Naive thymus-derived CD4-positive, alpha-beta T cell (primary cell): Measurements from ENCODE around the gene NIPAL3. TPM values are rescaled to one million over a fixed set of nuclear protein-coding genes. Genes with fewer than 3 reads are reported as not detected.
A peak's percentile ranks its signal among the peaks of the same experiment; 100 is the strongest.
"Not testable (repeated sequence)": the region's sequence is repeated elsewhere in the genome, so short reads cannot be mapped to it uniquely, and the experiment has no call there.

Source experiments
- ATAC-seq: fragments of 150-1000 bp; cut with Tn5 transposase; 2 replicates; pipeline ENCODE4 v1.10.0; 2021; ENCODE audit warnings: mild to moderate bottlenecking, moderate library complexity
- CTCF ChIA-PET: fragments of 350-600 bp; sonication (Branson Sonifier 250); formaldehyde crosslinking; loops from one replicate; lab custom pipeline; 2021; ENCODE audit warnings: antibody characterized with exemption; lab: Charles Lee
- POLR2A ChIA-PET: fragments of 350-600 bp; sonication (Branson Sonifier 250); formaldehyde crosslinking; loops from one replicate; lab custom pipeline; 2021; ENCODE audit warnings: antibody characterized with exemption, inconsistent platforms; lab: Charles Lee
- DNase-seq, 9 donors: peaks; one replicate each; pipeline versions ENCODE4 v3.0.0 to v3.0.0-alpha.2; 2020 to 2022; ENCODE audit warnings: mixed read lengths in 1 of 9
- H3K27ac ChIP-seq: one replicate; pipeline ENCODE4 v1.7.0; 2013; ENCODE audit warnings: mild to moderate bottlenecking, low read depth, low read length, moderate library complexity
- H3K27me3 ChIP-seq, 2 donors: one replicate each; pipeline ENCODE4 v1.7.0; 2013; ENCODE audit warnings: low read length in 2 of 2, mild to moderate bottlenecking in 2 of 2, moderate library complexity in 2 of 2; ENCODE audit not compliant: control insufficient read depth in 2 of 2, insufficient read depth in 2 of 2
- H3K36me3 ChIP-seq, 3 experiments: 1 replicate in 2 of 3; 2 replicates in 1 of 3; pipeline ENCODE4 v1.7.0; 2013; ENCODE audit warnings: low read length in 3 of 3, mild to moderate bottlenecking in 3 of 3, moderate library complexity in 1 of 3; ENCODE audit not compliant: insufficient read depth in 3 of 3, control insufficient read depth in 2 of 3
- H3K4me1 ChIP-seq, 2 donors: one replicate each; pipeline ENCODE4 v1.7.0; 2013; ENCODE audit warnings: low read length in 2 of 2, mild to moderate bottlenecking in 2 of 2, moderate library complexity in 1 of 2; ENCODE audit not compliant: control insufficient read depth in 2 of 2, insufficient read depth in 2 of 2
- H3K4me3 ChIP-seq: 2 replicates; pipeline ENCODE4 v1.7.0; 2013; ENCODE audit warnings: mild to moderate bottlenecking, low read length
- H3K9me3 ChIP-seq, 3 experiments: 1 replicate in 2 of 3; 2 replicates in 1 of 3; pipeline ENCODE4 v1.7.0; 2013; ENCODE audit warnings: low read length in 3 of 3; ENCODE audit not compliant: control insufficient read depth in 2 of 3
- H3K27ac Mint-ChIP-seq, 9 donors: one replicate each; pipeline ENCODE4 v1.8.0; 2020 to 2022; ENCODE audit warnings: mixed read lengths in 9 of 9, mild to moderate bottlenecking in 8 of 9, moderate library complexity in 5 of 9, inconsistent platforms in 2 of 9
- H3K27me3 Mint-ChIP-seq, 5 donors: one replicate each; pipeline ENCODE4 v1.8.0; 2021 to 2022; ENCODE audit warnings: mixed read lengths in 5 of 5, mild to moderate bottlenecking in 1 of 5
- H3K36me3 Mint-ChIP-seq, 5 donors: one replicate each; pipeline ENCODE4 v1.8.0; 2020 to 2022; ENCODE audit warnings: mixed read lengths in 5 of 5, mild to moderate bottlenecking in 3 of 5, inconsistent platforms in 1 of 5
- H3K4me1 Mint-ChIP-seq, 7 donors: one replicate each; pipeline ENCODE4 v1.8.0; 2020 to 2022; ENCODE audit warnings: mixed read lengths in 7 of 7, mild to moderate bottlenecking in 3 of 7, inconsistent platforms in 1 of 7
- H3K4me3 Mint-ChIP-seq, 10 donors: one replicate each; pipeline ENCODE4 v1.8.0; 2020 to 2022; ENCODE audit warnings: mild to moderate bottlenecking in 10 of 10, mixed read lengths in 10 of 10, moderate library complexity in 6 of 10, inconsistent platforms in 2 of 10
- H3K9me3 Mint-ChIP-seq, 11 donors: one replicate each; pipeline ENCODE4 v1.8.0; 2020 to 2022; ENCODE audit warnings: mixed read lengths in 11 of 11, mild to moderate bottlenecking in 4 of 11, inconsistent platforms in 1 of 11, moderate library complexity in 1 of 11
- intact Hi-C, 2 donors: fragments of 100-400 bp; cut with micrococcal nuclease; formaldehyde crosslinking; loops; one replicate each; pipeline ENCODE4 v1.15.1; 2023
- polyA plus RNA-seq, 2 donors: library from polyadenylated mRNA; unstranded; fragments of 300-500 nt; fragmentation: Illumina TruSeq; gene quantifications; one replicate each; pipeline ENCODE4 v1.2.3, GENCODE V29; 2021
- total RNA-seq, 6 experiments: library from RNA in 5 of 6; stranded (reverse) in 5 of 6; gene quantifications; 1 replicate in 5 of 6; 2 replicates in 1 of 6; pipeline ENCODE4 v1.2.3 and lab custom pipeline; 2021 to 2026

The NIPAL3 gene
- total and polyA plus RNA-seq, 7 experiments from 2014 or later = 35.5 to 127 (median 63.7) TPM

DNA sequence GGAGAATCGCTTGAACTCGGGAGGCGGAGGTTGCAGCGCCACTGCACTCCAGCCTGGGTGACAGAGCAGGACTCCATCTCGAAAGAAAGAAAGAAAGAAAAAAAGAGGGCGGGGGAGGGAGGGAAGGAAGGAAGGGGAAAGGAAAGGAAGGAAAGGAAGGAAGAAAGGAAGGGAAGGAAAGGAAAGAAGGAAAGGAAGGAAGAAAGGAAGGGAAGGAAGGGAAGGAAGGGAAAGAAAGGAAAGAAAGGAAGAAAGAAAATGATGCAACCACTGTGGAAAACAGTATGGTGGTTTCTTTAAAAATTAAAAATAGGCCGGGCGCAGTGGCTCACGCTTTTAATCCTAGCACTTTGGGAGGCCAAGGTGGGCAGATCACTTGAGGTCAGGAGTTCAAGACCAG lies 71.9 kb downstream of the NIPAL3 start:
- POLR2A ChIA-PET = interaction anchor here (1.0 to 21.4 kb wide), 4 partner anchors 16 to 299 kb away, joined by 3 to 929 read pairs (median 14); partner anchors contain the start of gene RCAN3
- H3K36me3 ChIP-seq = no peaks in the 10 kb centered on the region
- peak overlapping the region in 6 of 10 donors; percentile 34 to 82 (median 74) for H3K4me3 Mint-ChIP-seq
- peaks cover 0 to 2% (median 0%) of the 10 kb centered on the region in 11 donors for H3K9me3 Mint-ChIP-seq
- H3K27me3 ChIP-seq = no peaks in the 10 kb centered on the region
- ATAC-seq (no peak), DNase-seq (no peak)
- peaks cover 0 to 3% (median 0%) of the 10 kb centered on the region in 3 experiments for H3K9me3 ChIP-seq
- CTCF ChIA-PET = interaction anchor here (1.8 to 4.1 kb wide), 5 partner anchors 13 to 72 kb away, joined by 4 to 38 read pairs (median 13); partner anchors contain the start of genes NIPAL3 and RCAN3
- H3K4me1 ChIP-seq = peaks cover 42 to 72% of the 10 kb centered on the region in 2 donors
- H3K36me3 Mint-ChIP-seq = peaks cover 3 to 35% (median 9%) of the 10 kb centered on the region in 5 donors
- peak overlapping the region; percentile 93 to 99 (median 97) for H3K27ac Mint-ChIP-seq
- peaks cover 46 to 90% (median 76%) of the 10 kb centered on the region in 7 donors for H3K4me1 Mint-ChIP-seq
- H3K27ac ChIP-seq = peak overlapping the region; percentile 76
- intact Hi-C loops = no loop called here
- H3K27me3 Mint-ChIP-seq = no peaks in the 10 kb centered on the region
- H3K4me3 ChIP-seq = no peak overlapping the region

DNA sequence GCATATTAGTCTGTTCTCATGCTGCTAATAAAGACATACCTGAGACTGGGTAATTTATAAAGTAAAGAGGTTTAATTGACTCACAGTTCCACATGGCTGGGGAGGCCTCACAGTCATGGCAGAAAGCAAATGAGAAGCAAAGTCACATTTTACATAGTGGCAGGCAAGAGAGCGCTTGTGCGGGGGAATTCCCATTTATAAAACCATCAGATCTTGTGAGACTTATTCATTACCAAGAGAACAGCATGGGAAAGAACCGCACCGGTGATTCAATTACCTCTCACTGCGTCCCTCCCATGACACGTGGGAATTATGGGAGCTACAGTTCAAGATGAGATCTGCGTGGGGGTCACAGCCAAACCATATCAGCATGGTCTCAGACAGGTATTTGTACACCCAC lies 72.6 kb downstream of the NIPAL3 start:
- H3K4me1 ChIP-seq = peaks cover 35 to 65% of the 10 kb centered on the region in 2 donors
- peak; percentile 31 for ATAC-seq

DNA sequence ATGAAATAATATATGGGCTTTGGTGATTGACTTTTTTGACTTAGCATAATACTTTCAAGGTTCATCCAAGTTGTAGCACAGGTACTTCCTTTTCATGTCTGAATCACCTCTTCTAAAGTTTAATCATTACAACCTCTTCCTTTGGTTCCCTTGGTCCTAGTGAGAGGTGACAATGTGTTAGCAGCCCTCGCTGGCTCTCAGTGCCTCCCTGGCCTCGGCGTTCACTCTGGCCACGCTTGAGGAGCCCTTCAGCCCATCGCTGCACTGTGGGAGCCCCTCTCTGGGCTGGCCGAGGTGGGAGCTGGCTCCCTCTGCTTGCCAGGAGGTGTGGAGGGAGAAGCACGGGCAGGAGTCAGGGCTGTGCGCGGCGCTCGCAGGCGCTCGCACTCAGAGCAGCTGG lies 74.1 kb downstream of the NIPAL3 start:
- H3K36me3 ChIP-seq = no peaks in the 10 kb centered on the region
- Mint-ChIP-seq H3K4me3 (peak overlapping the region in 5 of 10 donors; percentile 50 to 60 (median 56)), H3K9me3 (peaks cover 0 to 2% (median 0%) of the 10 kb centered on the region in 11 donors), H3K27ac (peak overlapping the region in 7 of 9 donors; percentile 20 to 99 (median 78)), H3K27me3 (no peaks in the 10 kb centered on the region), H3K36me3 (peaks cover 3 to 22% (median 13%) of the 10 kb centered on the region in 5 donors), H3K4me1 (peaks cover 34 to 74% (median 56%) of the 10 kb centered on the region in 7 donors)
- H3K9me3 ChIP-seq = peaks cover 0 to 3% (median 0%) of the 10 kb centered on the region in 3 experiments
- intact Hi-C loops = no loop called here
- no peak overlapping the region for H3K4me3 ChIP-seq
- no peaks in the 10 kb centered on the region for H3K27me3 ChIP-seq
- no peak overlapping the region for H3K27ac ChIP-seq
- peaks cover 22 to 50% of the 10 kb centered on the region in 2 donors for H3K4me1 ChIP-seq
- CTCF ChIA-PET = interaction anchor here (4.1 kb wide), 1 partner anchor 11 kb away, joined by 38 read pairs; the partner anchor contains the start of gene RCAN3
- POLR2A ChIA-PET = interaction anchor here (0.8 to 27.5 kb wide), 3 partner anchors 6 to 965 kb away, joined by 4 to 929 read pairs (median 929); partner anchors contain the start of gene RCAN3
- no peak for DNase-seq
- no peak for ATAC-seq

More for the DNA sequence above, 72.6 kb downstream of the NIPAL3 start:
- H3K27me3 Mint-ChIP-seq, H3K4me3 ChIP-seq, H3K27me3 ChIP-seq, H3K9me3 ChIP-seq, H3K36me3 ChIP-seq, intact Hi-C loops, H3K9me3 Mint-ChIP-seq: not testable (repeated sequence)
- Mint-ChIP-seq H3K4me1 (peaks cover 41 to 89% (median 71%) of the 10 kb centered on the region in 7 donors), H3K4me3 (peak overlapping the region in 9 of 10 donors; percentile 20 to 76 (median 65)), H3K27ac (peak overlapping the region; percentile 78 to 99 (median 90)), H3K36me3 (peaks cover 3 to 34% (median 10%) of the 10 kb centered on the region in 5 donors)
- ChIA-PET POLR2A (interaction anchor here (0.6 to 21.4 kb wide), 4 partner anchors 15 to 37 kb away, joined by 3 to 929 read pairs (median 11); partner anchors contain the start of gene RCAN3), CTCF (interaction anchor here (1.8 to 4.1 kb wide), 3 partner anchors 13 to 73 kb away, joined by 4 to 38 read pairs (median 13); partner anchors contain the start of genes NIPAL3 and RCAN3)
- peak in 3 of 9 donors; percentile 31 to 77 (median 60) for DNase-seq
- H3K27ac ChIP-seq = peak overlapping the region; percentile 76

DNA sequence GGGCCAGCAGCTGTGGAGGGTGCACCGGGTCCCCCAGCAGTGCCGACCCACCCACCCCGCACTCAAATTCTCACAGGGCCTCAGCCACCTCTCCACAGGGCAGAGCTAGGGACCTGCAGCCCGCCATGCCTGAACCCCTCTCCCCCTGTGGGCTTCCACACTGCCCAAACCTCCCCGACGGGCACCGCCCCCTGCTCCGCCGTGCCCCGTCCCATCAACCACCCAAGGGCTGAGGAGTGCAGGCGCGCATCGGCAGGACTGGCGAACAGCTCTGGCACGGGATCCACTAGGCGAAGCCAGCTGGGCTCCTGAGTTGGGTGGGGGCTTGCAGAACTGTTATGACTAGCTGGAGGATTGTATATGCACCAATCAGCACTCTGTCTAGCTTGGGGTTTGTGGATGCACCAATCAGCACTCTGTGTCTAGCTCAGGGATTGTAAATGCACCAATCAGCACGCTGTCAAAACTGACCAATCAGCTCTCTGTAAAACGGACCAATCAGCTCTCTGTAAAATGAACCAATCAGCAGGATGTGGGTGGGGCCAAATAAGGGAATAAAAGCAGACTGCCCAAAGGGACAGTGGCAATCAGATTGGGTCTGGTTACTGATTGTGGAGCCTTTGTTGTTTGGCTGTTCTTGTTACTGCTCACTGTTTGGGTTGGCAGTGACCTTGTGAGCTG lies 74.6 kb downstream of the NIPAL3 start:
- DNase-seq = no peak
- H3K27me3 Mint-ChIP-seq = no peaks in the 10 kb centered on the region
- peaks cover 30 to 68% (median 51%) of the 10 kb centered on the region in 7 donors for H3K4me1 Mint-ChIP-seq
- POLR2A ChIA-PET = interaction anchor here (1.4 to 27.5 kb wide), 3 partner anchors 6 to 45 kb away, joined by 4 to 929 read pairs (median 929); partner anchors contain the start of gene RCAN3
- ATAC-seq = no peak
- CTCF ChIA-PET = interaction anchor here (0.6 to 1.0 kb wide), 5 partner anchors 8 to 107 kb away, joined by 3 to 6 read pairs (median 3); partner anchors contain the start of gene STPG1
- peak overlapping the region in 3 of 9 donors; percentile 13 to 77 (median 47) for H3K27ac Mint-ChIP-seq
- Histone ChIP-seq H3K36me3 (no peaks in the 10 kb centered on the region), H3K4me1 (peaks cover 18 to 44% of the 10 kb centered on the region in 2 donors), H3K9me3 (peaks cover 0 to 3% (median 0%) of the 10 kb centered on the region in 3 experiments), H3K27me3 (no peaks in the 10 kb centered on the region), H3K27ac (no peak overlapping the region), H3K4me3 (no peak overlapping the region)
- H3K36me3 Mint-ChIP-seq = peaks cover 3 to 22% (median 13%) of the 10 kb centered on the region in 5 donors
- intact Hi-C loops = no loop called here
- peaks cover 0 to 2% (median 0%) of the 10 kb centered on the region in 11 donors for H3K9me3 Mint-ChIP-seq
- H3K4me3 Mint-ChIP-seq = no peak overlapping the region

DNA sequence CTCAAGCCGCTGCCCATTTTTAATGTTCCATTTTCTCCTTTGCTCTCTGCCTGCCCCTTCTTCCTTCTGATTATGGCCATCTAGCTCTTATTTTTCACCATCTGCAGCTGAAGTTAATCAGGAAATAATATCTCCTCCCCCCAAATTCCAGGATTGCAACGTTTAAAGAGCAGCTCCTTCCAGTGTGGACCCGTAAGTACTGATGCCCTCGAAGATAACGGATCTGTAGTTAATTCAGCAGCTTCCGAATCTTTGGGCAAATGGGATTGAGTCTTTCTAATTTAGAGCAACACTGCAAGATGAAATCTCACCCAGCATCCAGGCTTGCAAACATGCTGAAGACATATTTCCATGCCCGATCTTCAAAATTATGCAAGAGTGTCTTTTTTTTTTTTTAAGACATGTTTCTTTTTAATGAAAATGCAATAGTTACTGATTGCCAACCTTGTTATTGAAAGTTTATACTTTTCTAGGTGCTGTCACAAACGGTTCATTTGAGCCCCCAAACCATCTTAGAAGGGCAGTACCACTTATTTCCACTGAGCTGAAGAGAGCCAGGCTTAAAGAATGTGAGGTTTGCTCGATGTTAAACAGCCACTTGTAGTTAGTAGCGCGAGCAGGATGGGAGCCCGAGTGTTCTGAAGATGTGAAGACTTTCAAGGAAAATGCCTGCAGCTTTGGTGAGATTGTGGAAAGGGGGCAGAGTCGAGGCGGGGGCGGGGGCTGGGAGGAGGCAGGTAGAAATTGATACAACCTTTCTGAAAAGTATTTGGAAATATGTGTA lies 76.2 kb downstream of the NIPAL3 start:
- peaks cover 0 to 3% (median 0%) of the 10 kb centered on the region in 11 donors for H3K9me3 Mint-ChIP-seq
- H3K4me3 ChIP-seq = no peak overlapping the region
- H3K27me3 Mint-ChIP-seq = peaks cover 0 to 3% (median 0%) of the 10 kb centered on the region in 5 donors
- H3K36me3 ChIP-seq = no peaks in the 10 kb centered on the region
- ChIA-PET POLR2A (interaction anchor here (0.7 to 27.5 kb wide), 5 partner anchors 8 to 49 kb away, joined by 3 to 929 read pairs (median 4); partner anchors contain the start of gene RCAN3), CTCF (interaction anchor here (0.7 to 2.4 kb wide), 4 partner anchors 10 to 365 kb away, joined by 3 to 7 read pairs (median 5); partner anchors contain the start of genes NIPAL3, RCAN3 and STPG1)
- no peak for ATAC-seq
- H3K4me1 ChIP-seq = peaks cover 5 to 31% of the 10 kb centered on the region in 2 donors
- H3K4me3 Mint-ChIP-seq = peak overlapping the region in 2 of 10 donors; percentile 6 to 18
- H3K4me1 Mint-ChIP-seq = peaks cover 23 to 53% (median 35%) of the 10 kb centered on the region in 7 donors
- DNase-seq = peak in 1 of 9 donors; percentile 21
- peaks cover 0 to 3% (median 0%) of the 10 kb centered on the region in 3 experiments for H3K9me3 ChIP-seq
- H3K36me3 Mint-ChIP-seq = peaks cover 3 to 23% (median 17%) of the 10 kb centered on the region in 5 donors
- intact Hi-C loops = loop anchor here in 1 of 2 donors (1.0 kb wide), 2 partner anchors 8 to 10 kb away; no protein-coding TSS in a partner anchor
- H3K27ac Mint-ChIP-seq = peak overlapping the region in 8 of 9 donors; percentile 4 to 84 (median 48)
- H3K27me3 ChIP-seq = no peaks in the 10 kb centered on the region
- H3K27ac ChIP-seq = no peak overlapping the region
